AG09309 (cell line): ENCODE measurements around the gene TJAP1.

Experiments used
- DNase-seq: peaks from one replicate; pipeline ENCODE4 v3.0.0-alpha.2; 2010; ENCODE audit warnings: low read depth
- H3K4me3 ChIP-seq: 2 replicates; pipeline ENCODE4 v1.5.1; 2011; ENCODE audit warnings: mild to moderate bottlenecking, low read depth, low read length, moderate library complexity; ENCODE audit not compliant: control insufficient read depth
- TF ChIP-seq, protein P1 (sequence below): IDR thresholded peaks from 2 replicates; pipeline ENCODE4 v1.5.1; 2011; ENCODE audit warnings: mild to moderate bottlenecking, low read depth, low read length, inconsistent platforms; ENCODE audit not compliant: insufficient read depth, control insufficient read depth; ENCODE audit errors: missing control alignments

TJAP1 gene

DNA sequence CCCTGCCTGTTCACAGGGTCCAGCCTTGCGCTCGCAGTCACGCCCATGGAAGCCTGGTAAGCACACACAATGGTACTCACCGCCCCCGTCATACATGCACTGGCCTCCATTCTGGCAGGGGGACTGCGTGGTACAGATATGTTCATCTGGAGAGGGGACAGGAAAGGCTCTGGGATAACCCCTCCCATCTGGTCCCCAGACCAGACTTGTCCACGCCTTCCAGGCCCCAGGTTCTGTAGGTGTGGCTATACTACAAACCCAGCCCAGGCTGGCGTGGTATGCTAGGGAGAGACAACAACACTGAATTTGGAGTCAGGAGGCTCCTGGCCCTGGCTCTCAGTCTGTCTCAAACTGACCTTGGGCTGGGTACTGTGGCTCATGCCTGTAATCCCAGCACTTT is 25.4 kb upstream of the TJAP1 start:
- DNase-seq: no peak
- H3K4me3 ChIP-seq: no peak overlapping the region
- TF ChIP-seq, protein P1, sequence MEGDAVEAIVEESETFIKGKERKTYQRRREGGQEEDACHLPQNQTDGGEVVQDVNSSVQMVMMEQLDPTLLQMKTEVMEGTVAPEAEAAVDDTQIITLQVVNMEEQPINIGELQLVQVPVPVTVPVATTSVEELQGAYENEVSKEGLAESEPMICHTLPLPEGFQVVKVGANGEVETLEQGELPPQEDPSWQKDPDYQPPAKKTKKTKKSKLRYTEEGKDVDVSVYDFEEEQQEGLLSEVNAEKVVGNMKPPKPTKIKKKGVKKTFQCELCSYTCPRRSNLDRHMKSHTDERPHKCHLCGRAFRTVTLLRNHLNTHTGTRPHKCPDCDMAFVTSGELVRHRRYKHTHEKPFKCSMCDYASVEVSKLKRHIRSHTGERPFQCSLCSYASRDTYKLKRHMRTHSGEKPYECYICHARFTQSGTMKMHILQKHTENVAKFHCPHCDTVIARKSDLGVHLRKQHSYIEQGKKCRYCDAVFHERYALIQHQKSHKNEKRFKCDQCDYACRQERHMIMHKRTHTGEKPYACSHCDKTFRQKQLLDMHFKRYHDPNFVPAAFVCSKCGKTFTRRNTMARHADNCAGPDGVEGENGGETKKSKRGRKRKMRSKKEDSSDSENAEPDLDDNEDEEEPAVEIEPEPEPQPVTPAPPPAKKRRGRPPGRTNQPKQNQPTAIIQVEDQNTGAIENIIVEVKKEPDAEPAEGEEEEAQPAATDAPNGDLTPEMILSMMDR: no peak

DNA sequence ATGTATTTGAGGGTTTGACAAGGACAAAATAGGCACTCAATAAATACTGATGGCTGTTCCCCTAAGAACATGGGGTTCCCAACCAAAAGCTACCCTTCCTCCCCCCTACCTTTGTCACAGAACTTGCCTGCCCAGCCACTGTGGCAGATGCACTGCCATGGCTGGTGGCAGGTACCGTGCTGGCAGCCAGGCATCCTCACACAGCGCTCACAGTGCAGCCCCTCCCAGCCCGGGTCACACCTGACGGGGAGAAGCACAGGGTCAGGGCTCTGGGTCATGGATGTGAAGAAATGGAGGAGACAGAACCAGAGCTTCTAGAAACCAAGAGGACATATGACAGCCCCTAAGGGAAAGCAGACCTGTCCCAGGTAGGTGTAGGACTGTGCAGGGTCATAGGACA is 24.5 kb upstream of the TJAP1 start:
- TF ChIP-seq, protein P1: no peak
- DNase-seq: no peak
- H3K4me3 ChIP-seq: no peak overlapping the region

GRCh38 chr6:43453831-43454230 is 23.5 kb upstream of the TJAP1 start:
- DNase-seq: no peak
- H3K4me3 ChIP-seq: no peak overlapping the region
- TF ChIP-seq, protein P1: no peak

GRCh38 chr6:43454290-43454695 is 23.1 kb upstream of the TJAP1 start:
- H3K4me3 ChIP-seq: no peak overlapping the region
- DNase-seq: no peak
- TF ChIP-seq, protein P1: peak; percentile 95

DNA sequence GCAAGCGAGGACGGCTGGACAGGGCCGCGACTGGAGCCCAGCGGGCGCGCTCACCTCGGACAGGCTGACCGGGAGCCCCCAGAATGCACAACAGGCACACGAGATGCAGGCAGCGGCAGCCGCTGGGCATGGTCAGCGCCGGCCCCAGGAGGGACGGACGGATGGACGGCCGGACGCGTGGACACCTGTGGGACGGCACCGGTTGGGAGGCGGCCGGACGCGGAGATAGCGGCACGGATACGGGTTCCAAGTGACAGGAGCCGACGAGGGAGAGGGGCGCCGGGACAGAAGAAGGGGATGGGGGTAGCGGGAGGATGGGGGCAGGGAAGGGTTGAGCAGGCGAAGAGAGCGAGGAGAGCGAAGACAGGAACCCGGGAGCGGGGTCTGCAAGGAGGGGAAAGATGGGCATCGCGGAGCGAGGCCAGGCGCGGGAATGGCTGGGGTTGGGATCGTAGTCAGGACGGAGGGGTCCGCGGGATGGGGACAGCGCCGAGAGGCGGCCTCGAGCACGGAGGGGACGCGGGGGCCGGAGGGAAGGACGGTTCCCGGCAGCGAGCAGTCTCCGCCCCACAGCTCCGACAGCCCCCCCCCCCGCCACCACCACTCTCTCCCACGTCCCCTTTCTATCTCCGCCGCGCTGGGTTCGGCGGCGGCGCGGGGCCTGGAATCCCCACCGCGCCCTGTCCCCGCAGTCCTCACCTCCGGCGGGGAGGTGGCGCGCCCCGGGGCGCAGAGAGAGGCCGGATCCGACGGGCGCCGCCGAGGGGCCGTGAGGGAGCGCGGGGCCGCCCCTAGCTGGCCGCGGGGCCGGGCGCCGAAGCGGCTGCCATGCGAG is 22.5 kb upstream of the TJAP1 start:
- peak; percentile 42 for DNase-seq
- H3K4me3 ChIP-seq: peak overlapping the region; percentile 49
- TF ChIP-seq, protein P1: no peak

DNA sequence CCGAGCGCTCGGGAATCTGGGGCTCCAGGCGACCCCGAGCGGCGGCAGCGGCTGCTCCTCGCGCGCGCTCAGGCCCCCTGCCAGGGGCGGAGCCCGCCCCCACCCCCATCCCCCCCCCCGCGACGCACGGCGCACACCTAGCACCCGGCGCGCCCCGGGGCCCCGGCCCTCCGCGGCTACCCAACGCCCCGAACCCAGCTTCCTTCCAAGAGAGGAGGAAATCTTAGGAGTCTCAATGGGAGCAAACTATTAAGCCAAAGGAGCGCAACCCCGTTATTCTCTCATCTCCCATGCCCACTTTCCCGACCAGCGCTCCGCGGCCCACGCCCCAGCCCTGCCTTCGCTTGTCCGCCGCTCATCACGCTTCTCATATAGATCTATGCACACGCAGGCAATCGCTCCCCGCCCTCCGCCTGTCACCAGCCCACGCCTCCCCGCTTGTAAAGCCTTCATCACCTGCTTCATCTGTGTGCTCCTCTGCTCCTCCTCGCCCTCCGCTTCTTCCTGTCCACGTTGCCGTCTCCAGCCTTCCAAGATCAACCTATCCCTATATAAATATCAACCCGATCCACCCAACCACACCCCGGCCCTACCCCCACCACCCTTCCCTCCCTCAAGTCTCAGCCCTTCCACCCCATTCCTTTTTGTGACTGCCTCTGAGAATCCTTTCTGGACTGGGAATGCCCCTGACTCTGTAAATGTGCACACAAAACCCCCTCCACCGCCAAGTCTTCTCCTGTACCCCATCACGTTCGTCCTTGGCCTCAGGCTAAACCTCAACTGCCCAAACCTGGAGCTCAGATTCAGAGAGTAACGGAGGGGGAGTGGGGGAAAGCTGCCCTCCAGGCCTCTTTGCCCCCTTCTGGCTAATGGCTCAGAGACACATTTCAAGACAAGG is 21.6 kb upstream of the TJAP1 start, which contains the start of gene DLK2:
TSS of gene DLK2 (minus strand) at position 18 of the 898 bp plus-strand sequence. CDS start 723 bp downstream, outside the sequence.
- no peak for DNase-seq
- H3K4me3 ChIP-seq: peak within 1 kb of the TSS; percentile 49
- TF ChIP-seq, protein P1: no peak
